ENCODE data around the gene HORMAD2. TPM values are rescaled to one million over a fixed set of nuclear protein-coding genes. Genes with fewer than 3 reads are reported as not detected.

The HORMAD2 gene
- total RNA-seq, 6 experiments from 2014 or later: not detected

DNA sequence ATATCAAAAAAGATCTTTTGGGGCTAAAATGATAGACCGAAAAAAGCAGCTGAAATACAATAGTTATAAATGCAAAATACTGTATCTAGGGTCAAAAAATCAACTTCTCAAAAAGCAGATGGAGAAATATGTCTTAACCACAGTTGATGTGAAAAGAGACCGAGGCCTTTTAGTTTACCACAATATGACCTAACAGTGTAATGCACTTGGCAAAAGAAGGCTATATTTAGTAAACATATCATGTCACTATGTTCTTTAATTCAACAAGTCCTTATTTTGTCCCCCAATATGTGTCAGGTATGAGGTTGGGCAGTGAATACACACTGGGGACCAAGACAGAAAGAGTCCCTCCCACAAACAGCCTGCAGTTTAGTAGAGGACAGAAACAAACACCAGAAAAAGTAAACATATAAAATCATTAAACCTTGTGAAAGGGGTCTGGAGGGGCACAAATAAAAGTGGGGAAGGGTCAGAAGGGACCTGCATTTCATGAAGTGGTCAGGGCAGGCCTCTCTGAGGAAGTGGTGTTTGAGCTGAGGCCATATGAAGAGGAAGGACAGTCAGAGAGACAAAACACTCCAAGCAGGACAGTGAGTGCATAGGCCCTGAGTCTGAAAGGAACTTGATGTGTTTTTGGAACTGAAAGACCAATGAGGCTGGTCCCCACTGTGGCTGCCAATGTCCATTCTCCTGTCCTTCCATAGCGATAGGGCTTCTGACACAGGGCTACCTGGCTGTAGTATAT is 112.9 kb downstream of the HORMAD2 start:
- no peak overlapping the region for H3K27ac Mint-ChIP-seq
- no peaks in the 10 kb centered on the region; the same call in 1 of the 2 replicates for H3K36me3 Mint-ChIP-seq (ENCODE audit: low read depth)
- peaks cover 7% of the 10 kb centered on the region for H3K27me3 Mint-ChIP-seq (ENCODE audit: insufficient read depth)
- peaks cover 65% of the 10 kb centered on the region for H3K4me1 Mint-ChIP-seq (ENCODE audit: low read depth)
- DNase-seq: no peak
- no peak overlapping the region for H3K4me3 Mint-ChIP-seq
- H3K9me3 Mint-ChIP-seq: no peaks in the 10 kb centered on the region
- TF ChIP-seq CTCF (IDR thresholded peaks at IDR 0.05): no peak

- Mint-ChIP-seq H3K4me3 (peak overlapping the region; percentile 70), H3K27me3 (ENCODE audit: insufficient read depth) (peaks cover 5% of the 10 kb centered on the region)
These were observed 115.2 kb downstream of the HORMAD2 start for GRCh38 chr22:30195245-30196140.

GRCh38 chr22:30196141-30196879 is 116.0 kb downstream of the HORMAD2 start:
- no peak for TF ChIP-seq CTCF (IDR thresholded peaks at IDR 0.05)
- Mint-ChIP-seq H3K27ac (peak overlapping the region; percentile 99), H3K36me3 (ENCODE audit: low read depth) (no peaks in the 10 kb centered on the region; the same call in 1 of the 2 replicates), H3K4me1 (ENCODE audit: low read depth) (peaks cover 63% of the 10 kb centered on the region), H3K4me3 (peak overlapping the region; percentile 70), H3K27me3 (ENCODE audit: insufficient read depth) (peaks cover 2% of the 10 kb centered on the region; the same call in 1 of the 2 replicates), H3K9me3 (no peaks in the 10 kb centered on the region)
- DNase-seq: peak; percentile 99

More at GRCh38 chr22:30195245-30196140, 115.2 kb downstream of the HORMAD2 start:
- no peak for DNase-seq
- Mint-ChIP-seq H3K27ac (peak overlapping the region; percentile 99), H3K4me1 (ENCODE audit: low read depth) (peaks cover 71% of the 10 kb centered on the region), H3K9me3 (no peaks in the 10 kb centered on the region), H3K36me3 (ENCODE audit: low read depth) (no peaks in the 10 kb centered on the region; the same call in 1 of the 2 replicates)
- TF ChIP-seq CTCF (IDR thresholded peaks at IDR 0.05): no peak

DNA sequence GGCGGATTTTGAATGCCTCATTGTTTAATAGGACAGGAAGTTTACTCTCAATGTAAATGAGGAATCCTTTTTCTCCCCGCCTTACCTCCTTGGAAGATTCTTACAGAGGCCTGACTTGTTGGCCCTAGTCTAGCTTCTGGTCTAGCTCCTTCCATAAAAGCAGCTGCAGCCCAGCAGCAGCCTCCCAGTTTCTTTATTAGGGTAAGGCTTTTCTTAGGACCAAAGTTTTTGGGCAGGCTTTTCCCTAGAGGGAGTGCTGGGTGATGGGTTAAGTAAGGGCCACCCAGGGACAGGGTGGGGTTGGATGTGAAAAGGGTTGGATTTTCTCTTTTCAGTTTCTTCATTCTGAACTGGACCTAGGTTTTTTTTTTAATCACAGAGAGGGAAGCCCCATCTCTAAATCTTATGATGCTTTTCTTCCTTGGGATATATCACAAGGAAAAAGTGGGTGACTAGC is 116.6 kb downstream of the HORMAD2 start:
- peaks cover under 1% of the 10 kb centered on the region; the same call in 1 of the 2 replicates for H3K9me3 Mint-ChIP-seq
- TF ChIP-seq CTCF (IDR thresholded peaks at IDR 0.05): no peak
- H3K4me1 Mint-ChIP-seq (ENCODE audit: low read depth): peaks cover 64% of the 10 kb centered on the region
- H3K36me3 Mint-ChIP-seq (ENCODE audit: low read depth): peaks cover 3% of the 10 kb centered on the region
- no peak for DNase-seq
- peaks cover 2% of the 10 kb centered on the region; the same call in 1 of the 2 replicates for H3K27me3 Mint-ChIP-seq (ENCODE audit: insufficient read depth)
- H3K27ac Mint-ChIP-seq: peak overlapping the region; percentile 99
- peak overlapping the region; percentile 70 for H3K4me3 Mint-ChIP-seq

- DNase-seq: no peak
- Mint-ChIP-seq H3K4me3 (peak overlapping the region; percentile 70; the same call in 1 of the 2 replicates), H3K27ac (peak overlapping the region; percentile 99), H3K27me3 (ENCODE audit: insufficient read depth) (peaks cover 2% of the 10 kb centered on the region; the same call in 1 of the 2 replicates), H3K4me1 (ENCODE audit: low read depth) (peaks cover 64% of the 10 kb centered on the region), H3K9me3 (peaks cover 5% of the 10 kb centered on the region), H3K36me3 (ENCODE audit: low read depth) (peaks cover 8% of the 10 kb centered on the region)
- no peak for TF ChIP-seq CTCF (IDR thresholded peaks at IDR 0.05)
These were observed 117.1 kb downstream of the HORMAD2 start for GRCh38 chr22:30197389-30197788.

Measured in HFFc6 (cell line).